Glutamatergic neuron (in vitro differentiated cells): ENCODE data around the gene ZNF543. TPM values are rescaled to one million over a fixed set of nuclear protein-coding genes. Genes with fewer than 3 reads are reported as not detected.

ENCODE experiments used
- DNase-seq: peaks from one replicate; pipeline ENCODE4 v3.0.0; 2022
- H3K27ac Mint-ChIP-seq: one replicate; pipeline ENCODE4 v1.8.0; 2020; ENCODE audit warnings: mild to moderate bottlenecking, mixed read lengths, inconsistent platforms; ENCODE audit not compliant: unreplicated experiment
- H3K27me3 Mint-ChIP-seq: one replicate; pipeline ENCODE4 v1.8.0; 2020; ENCODE audit warnings: mild to moderate bottlenecking, moderate library complexity, mixed read lengths, inconsistent platforms; ENCODE audit not compliant: unreplicated experiment
- H3K36me3 Mint-ChIP-seq: one replicate; pipeline ENCODE4 v1.8.0; 2020; ENCODE audit warnings: mild to moderate bottlenecking, mixed read lengths, inconsistent platforms; ENCODE audit not compliant: unreplicated experiment
- H3K4me1 Mint-ChIP-seq: one replicate; pipeline ENCODE4 v1.8.0; 2020; ENCODE audit warnings: mild to moderate bottlenecking, low read depth, mixed read lengths, inconsistent platforms; ENCODE audit not compliant: unreplicated experiment
- H3K4me3 Mint-ChIP-seq: one replicate; pipeline ENCODE4 v1.8.0; 2020; ENCODE audit warnings: mild to moderate bottlenecking, mixed read lengths, inconsistent platforms; ENCODE audit not compliant: unreplicated experiment
- H3K9me3 Mint-ChIP-seq: one replicate; pipeline ENCODE4 v1.8.0; 2020; ENCODE audit warnings: mild to moderate bottlenecking, moderate library complexity, mixed read lengths, inconsistent platforms; ENCODE audit not compliant: unreplicated experiment
- CTCF ChIP-seq: fragments of 200-600 bp; sonication (generic); IDR thresholded peaks from one replicate; pipeline ENCODE4 v1.5.0; 2021; ENCODE audit not compliant: partially characterized antibody, unreplicated experiment
- total RNA-seq: library from RNA; stranded (reverse); fragmentation: NEBNext Ultra II Directional; extraction: Animal tissue kit (Norgen Biotek cat#: 25700); gene quantifications from one replicate; pipeline ENCODE4 v1.2.1, GENCODE V29; 2021; ENCODE audit not compliant: unreplicated experiment

Gene ZNF543
- total RNA-seq, 1 donor from 2014 or later, result 16.7 TPM

DNA sequence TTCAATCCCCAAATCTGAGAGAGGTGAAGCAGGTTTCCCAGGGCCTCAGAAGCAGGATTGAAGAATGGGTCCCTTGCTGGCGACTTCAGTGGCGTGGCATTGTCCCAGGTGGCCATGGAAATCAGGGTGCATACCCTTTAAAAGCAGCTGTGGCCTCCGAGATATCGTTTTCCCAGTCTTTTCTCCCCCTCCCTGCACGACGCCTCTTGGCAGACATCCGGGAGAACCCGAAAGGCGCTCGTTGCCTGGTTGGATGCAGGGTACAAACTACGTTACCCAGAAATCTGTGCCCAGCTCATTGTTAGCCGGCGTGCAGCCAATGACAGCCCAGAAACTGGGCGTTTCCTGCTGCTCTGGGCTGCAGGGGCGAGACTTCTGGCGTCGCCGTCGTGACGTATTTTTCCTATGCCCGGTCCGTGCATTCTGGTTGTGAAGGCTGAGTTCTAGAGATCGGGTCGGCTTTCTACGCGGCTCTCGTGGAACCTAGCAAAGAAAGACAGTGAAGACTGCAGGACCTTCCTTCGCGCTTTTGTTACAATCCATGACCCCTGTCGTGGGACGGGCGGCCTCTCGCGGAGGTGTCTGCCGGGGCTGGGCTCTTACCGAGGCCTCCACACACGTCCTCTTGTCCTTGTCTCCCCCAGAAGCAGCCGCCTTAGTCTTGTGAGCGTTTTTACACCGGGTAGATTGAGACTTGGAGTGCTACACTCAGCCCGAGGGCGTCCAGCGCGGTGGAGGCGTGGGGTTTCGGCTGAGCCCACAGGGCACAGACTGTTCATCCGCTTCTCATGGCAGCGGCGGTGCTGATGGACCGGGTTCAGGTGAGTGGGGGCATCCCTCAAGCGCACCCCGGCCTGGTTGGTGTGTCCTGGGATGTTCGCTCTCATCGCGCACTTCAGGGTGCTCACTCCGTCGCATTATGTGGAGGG is 30.9 kb downstream of the ZNF543 start, which contains the start of gene ZNF304:
Gene ZNF304, plus strand, starts transcription at position 395 of the 929 bp plus-strand sequence. Its CDS starts 394 bp downstream, at position 789.
- peak within 1 kb of the TSS; percentile 99 for H3K4me3 Mint-ChIP-seq
- DNase-seq, result peak; percentile 86
- H3K9me3 Mint-ChIP-seq, result peaks cover 9% of the 10 kb centered on the region
- peaks cover 3% of the 10 kb centered on the region for H3K36me3 Mint-ChIP-seq
- no peak for TF ChIP-seq CTCF
- peak within 1 kb of the TSS; percentile 92 for H3K27ac Mint-ChIP-seq
- H3K27me3 Mint-ChIP-seq, result no peaks in the 10 kb centered on the region
- H3K4me1 Mint-ChIP-seq, result peaks cover 11% of the 10 kb centered on the region

GRCh38 chr19:57351867-57352266 is 31.6 kb downstream of the ZNF543 start:
- no peak for TF ChIP-seq CTCF
- Mint-ChIP-seq H3K27me3 (no peaks in the 10 kb centered on the region), H3K36me3 (peaks cover 8% of the 10 kb centered on the region), H3K4me1 (peaks cover 11% of the 10 kb centered on the region), H3K4me3 (peak overlapping the region; percentile 99), H3K9me3 (peaks cover 9% of the 10 kb centered on the region), H3K27ac (peak overlapping the region; percentile 92)
- DNase-seq, result no peak

DNA sequence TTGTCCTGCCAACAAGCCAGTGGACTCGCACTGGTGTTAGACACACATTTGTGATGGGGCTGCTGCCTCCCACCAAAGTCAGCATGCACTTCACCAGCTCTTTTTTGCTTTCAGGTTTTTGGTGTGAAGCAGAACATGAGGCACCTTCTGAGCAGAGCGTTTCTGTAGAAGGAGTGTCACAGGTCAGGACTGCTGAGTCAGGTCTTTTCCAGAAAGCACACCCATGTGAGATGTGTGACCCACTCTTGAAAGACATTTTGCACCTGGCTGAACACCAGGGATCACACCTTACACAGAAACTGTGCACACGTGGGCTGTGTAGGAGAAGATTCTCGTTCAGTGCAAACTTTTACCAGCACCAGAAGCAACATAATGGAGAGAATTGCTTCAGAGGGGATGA is 35.6 kb downstream of the ZNF543 start:
- TF ChIP-seq CTCF, result no peak
- Mint-ChIP-seq H3K27me3 (no peaks in the 10 kb centered on the region), H3K27ac (no peak overlapping the region), H3K36me3 (peaks cover 8% of the 10 kb centered on the region), H3K9me3 (peaks cover 6% of the 10 kb centered on the region), H3K4me3 (no peak overlapping the region), H3K4me1 (peaks cover 11% of the 10 kb centered on the region)
- no peak for DNase-seq

GRCh38 chr19:57357406-57357805 is 37.1 kb downstream of the ZNF543 start:
- Mint-ChIP-seq H3K36me3 (peaks cover 8% of the 10 kb centered on the region), H3K4me1 (peaks cover 5% of the 10 kb centered on the region), H3K4me3 (no peak overlapping the region), H3K27ac (no peak overlapping the region), H3K27me3 (no peaks in the 10 kb centered on the region), H3K9me3 (peaks cover 2% of the 10 kb centered on the region)
- no peak for DNase-seq
- no peak for TF ChIP-seq CTCF

GRCh38 chr19:57359300-57359699 is 39.0 kb downstream of the ZNF543 start:
- Mint-ChIP-seq H3K27me3 (peaks cover 2% of the 10 kb centered on the region), H3K36me3 (peaks cover 8% of the 10 kb centered on the region), H3K4me3 (no peak overlapping the region), H3K4me1 (peaks cover 7% of the 10 kb centered on the region), H3K27ac (no peak overlapping the region), H3K9me3 (peaks cover 4% of the 10 kb centered on the region)
- no peak for DNase-seq
- TF ChIP-seq CTCF, result no peak
